A673 (cell line): ENCODE measurements around the gene C1orf198. TPM values are rescaled to one million over a fixed set of nuclear protein-coding genes. Genes with fewer than 3 reads are reported as not detected.

ENCODE experiments used
- BruUV-seq: library from RNA; stranded (reverse); fragments of 400-500 nt; replicated peaks from 2 replicates; lab custom pipeline; 2021; lab: Mats Ljungman, UMichigan
- CTCF ChIA-PET: fragments of 300-600 bp; sonication (Branson Sonifier 250); formaldehyde crosslinking; loops from one replicate; lab custom pipeline; 2022; ENCODE audit warnings: antibody characterized with exemption; lab: Charles Lee
- POLR2A ChIA-PET: fragments of 300-600 bp; sonication (Branson Sonifier 250); formaldehyde crosslinking; loops from one replicate; lab custom pipeline; 2022; ENCODE audit warnings: antibody characterized with exemption; ENCODE audit not compliant: low non-redundant PET; lab: Charles Lee
- DNase-seq: peaks from one replicate; pipeline ENCODE4 v3.0.0-alpha.2; 2015; ENCODE audit warnings: low spot score
- H3K27ac ChIP-seq: fragments of 200-600 bp; sonication (generic); 2 replicates; pipeline ENCODE4 v1.5.1; 2016; ENCODE audit warnings: mixed run types, low read depth, mild to moderate bottlenecking, mixed read lengths, antibody characterized with exemption, low read length; ENCODE audit not compliant: poor library complexity, severe bottlenecking
- H3K27me3 ChIP-seq: fragments of 200-600 bp; sonication (generic); replicated peaks from 2 replicates; pipeline ENCODE4 v1.6.1; 2017; ENCODE audit warnings: mixed run types, low read depth, mild to moderate bottlenecking, mixed read lengths, antibody characterized with exemption, low read length; ENCODE audit not compliant: insufficient read depth, poor library complexity
- H3K36me3 ChIP-seq: fragments of 200-600 bp; sonication (generic); 2 replicates; pipeline ENCODE4 v1.6.1; 2016; ENCODE audit warnings: mixed run types, mild to moderate bottlenecking, mixed read lengths, antibody characterized with exemption, low read length; ENCODE audit not compliant: insufficient read depth, poor library complexity, severe bottlenecking
- H3K4me1 ChIP-seq: fragments of 200-600 bp; sonication (generic); 2 replicates; pipeline ENCODE4 v1.6.1; 2017; ENCODE audit warnings: mixed run types, mild to moderate bottlenecking, mixed read lengths, antibody characterized with exemption, low read length; ENCODE audit not compliant: insufficient read depth, poor library complexity, severe bottlenecking
- H3K4me3 ChIP-seq: fragments of 200-600 bp; sonication (generic); 2 replicates; pipeline ENCODE4 v1.5.1; 2016; ENCODE audit warnings: low read depth, mixed run types, mild to moderate bottlenecking, mixed read lengths, low read length; ENCODE audit not compliant: poor library complexity, severe bottlenecking
- H3K9me3 ChIP-seq: fragments of 200-600 bp; sonication (generic); 2 replicates; pipeline ENCODE4 v1.6.1; 2016; ENCODE audit warnings: mixed run types, low read depth, mild to moderate bottlenecking, mixed read lengths, antibody characterized with exemption, low read length; ENCODE audit not compliant: poor library complexity, severe bottlenecking
- EZH2 ChIP-seq: fragments of 200-600 bp; sonication (generic); IDR thresholded peaks from 2 replicates; pipeline ENCODE4 v1.6.1; 2017; ENCODE audit warnings: borderline replicate concordance, low read depth, mild to moderate bottlenecking, mixed read lengths, antibody characterized with exemption, low read length; ENCODE audit not compliant: poor library complexity, severe bottlenecking
- intact Hi-C: fragments of 100-400 bp; cut with micrococcal nuclease; formaldehyde crosslinking; loops from one replicate; pipeline ENCODE4 v1.10.0; 2022; ENCODE audit not compliant: unreplicated experiment
- total RNA-seq: library from RNA; stranded (reverse); gene quantifications from 2 replicates; pipeline ENCODE4 v1.2.3, GENCODE V29; 2021
- TF ChIP-seq, protein P1 (sequence below): fragments of 300-800, 200-600 bp; sonication (generic); conservative IDR thresholded peaks from 2 replicates; pipeline ENCODE4 v1.5.1; 2017; ENCODE audit warnings: low read depth, mild to moderate bottlenecking, antibody characterized with exemption, low read length, moderate library complexity, mixed read lengths

The C1orf198 gene
- total RNA-seq, 1 experiment from 2014 or later = 42.4 TPM

DNA sequence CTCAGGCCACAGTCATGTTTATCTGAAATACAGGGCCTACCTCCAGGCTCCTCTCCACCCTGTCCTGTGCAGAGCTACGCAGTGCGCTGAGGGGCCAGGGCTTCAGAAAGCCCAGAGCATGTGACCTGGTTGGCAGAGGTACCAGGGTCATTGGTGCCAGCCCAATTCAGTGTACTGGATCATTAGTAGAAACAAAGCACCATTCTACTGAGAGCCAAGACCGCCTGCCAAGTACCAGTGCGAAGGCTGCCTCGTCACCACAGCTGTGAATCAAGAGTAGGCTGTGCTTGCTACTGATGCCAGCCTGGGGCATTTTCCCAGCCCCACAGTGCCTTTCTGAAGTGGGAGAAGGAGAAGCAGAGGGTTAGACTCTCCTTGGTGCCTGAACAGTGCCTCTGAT, 61.3 kb downstream of the C1orf198 start:
- POLR2A ChIA-PET = no interaction called here
- DNase-seq = no peak

DNA sequence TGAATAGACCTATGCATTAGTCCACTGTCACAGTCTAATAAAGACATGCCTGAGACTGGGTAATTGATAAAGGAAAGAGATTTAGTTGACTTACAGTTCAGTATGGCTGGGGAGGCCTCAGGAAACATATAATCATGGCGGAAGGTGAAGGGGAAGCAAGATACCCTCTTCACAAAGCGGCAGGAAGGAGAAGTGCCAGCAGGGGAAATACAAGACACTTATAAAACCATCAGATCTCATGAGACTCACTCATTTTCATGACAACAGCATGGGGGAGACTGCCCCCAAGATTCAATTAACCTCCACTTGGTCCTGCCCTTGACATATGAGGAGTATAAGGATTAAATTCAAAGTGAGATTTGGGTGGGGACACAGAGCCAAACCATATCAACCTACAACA, 61.8 kb downstream of the C1orf198 start:
- no peaks in the 10 kb centered on the region for H3K36me3 ChIP-seq
- H3K27me3 ChIP-seq = peaks cover 2% of the 10 kb centered on the region
- intact Hi-C loops = no loop called here
- POLR2A ChIA-PET = no interaction called here
- H3K27ac ChIP-seq = no peak overlapping the region
- no peak overlapping the region for H3K4me3 ChIP-seq
- H3K4me1 ChIP-seq = no peaks in the 10 kb centered on the region
- no TSS peak for BruUV-seq
- no peak for TF ChIP-seq EZH2
- TF ChIP-seq, protein P1, sequence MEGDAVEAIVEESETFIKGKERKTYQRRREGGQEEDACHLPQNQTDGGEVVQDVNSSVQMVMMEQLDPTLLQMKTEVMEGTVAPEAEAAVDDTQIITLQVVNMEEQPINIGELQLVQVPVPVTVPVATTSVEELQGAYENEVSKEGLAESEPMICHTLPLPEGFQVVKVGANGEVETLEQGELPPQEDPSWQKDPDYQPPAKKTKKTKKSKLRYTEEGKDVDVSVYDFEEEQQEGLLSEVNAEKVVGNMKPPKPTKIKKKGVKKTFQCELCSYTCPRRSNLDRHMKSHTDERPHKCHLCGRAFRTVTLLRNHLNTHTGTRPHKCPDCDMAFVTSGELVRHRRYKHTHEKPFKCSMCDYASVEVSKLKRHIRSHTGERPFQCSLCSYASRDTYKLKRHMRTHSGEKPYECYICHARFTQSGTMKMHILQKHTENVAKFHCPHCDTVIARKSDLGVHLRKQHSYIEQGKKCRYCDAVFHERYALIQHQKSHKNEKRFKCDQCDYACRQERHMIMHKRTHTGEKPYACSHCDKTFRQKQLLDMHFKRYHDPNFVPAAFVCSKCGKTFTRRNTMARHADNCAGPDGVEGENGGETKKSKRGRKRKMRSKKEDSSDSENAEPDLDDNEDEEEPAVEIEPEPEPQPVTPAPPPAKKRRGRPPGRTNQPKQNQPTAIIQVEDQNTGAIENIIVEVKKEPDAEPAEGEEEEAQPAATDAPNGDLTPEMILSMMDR = no peak
- DNase-seq = no peak
- CTCF ChIA-PET = no interaction called here
- H3K9me3 ChIP-seq = no peaks in the 10 kb centered on the region

More for the DNA sequence above, 61.3 kb downstream of the C1orf198 start:
- TF ChIP-seq, protein P1 = no peak
- TF ChIP-seq EZH2 = no peak
- CTCF ChIA-PET = no interaction called here
- BruUV-seq = no TSS peak
- Histone ChIP-seq H3K4me1 (no peaks in the 10 kb centered on the region), H3K4me3 (no peak overlapping the region), H3K36me3 (no peaks in the 10 kb centered on the region), H3K9me3 (no peaks in the 10 kb centered on the region), H3K27ac (no peak overlapping the region), H3K27me3 (peaks cover 2% of the 10 kb centered on the region)
- intact Hi-C loops = no loop called here

DNA sequence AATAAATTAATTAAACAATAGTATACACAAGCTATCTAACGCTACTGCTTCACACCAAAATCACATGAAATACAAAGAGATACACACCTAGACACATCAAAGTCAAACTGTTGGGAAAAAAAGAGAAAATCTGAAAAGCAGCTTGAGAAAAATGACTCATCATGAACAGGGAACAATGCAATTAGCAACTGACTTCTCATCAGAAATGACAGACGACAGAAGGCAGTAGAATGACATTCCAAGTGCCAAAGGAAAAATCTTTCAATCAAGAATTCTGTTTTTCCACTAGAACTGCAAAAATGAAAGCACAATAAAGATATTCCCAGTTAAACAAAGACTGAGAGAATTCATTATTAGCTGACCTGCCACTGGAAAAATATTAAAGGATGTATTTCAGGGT, 63.9 kb downstream of the C1orf198 start:
- Histone ChIP-seq H3K9me3 (no peaks in the 10 kb centered on the region), H3K27ac (no peak overlapping the region), H3K36me3 (no peaks in the 10 kb centered on the region), H3K4me1 (no peaks in the 10 kb centered on the region), H3K27me3 (peaks cover 2% of the 10 kb centered on the region), H3K4me3 (no peak overlapping the region)
- ChIA-PET POLR2A (no interaction called here), CTCF (no interaction called here)
- DNase-seq = no peak
- BruUV-seq = no TSS peak
- no peak for TF ChIP-seq EZH2
- intact Hi-C loops = no loop called here
